Stimulated activated CD4-positive, alpha-beta T cell treated with anti-CD3 and anti-CD28 coated beads, Interleukin-1b, Interleukin-23, amount 100 ng/mL, for 48 hours (primary cell): ENCODE results near the gene NMRK1.

Experiments used
- DNase-seq: peaks from one replicate; pipeline ENCODE4 v3.0.0-alpha.2; 2020

NMRK1 gene

GRCh38 chr9:75054368-75055001, 33.5 kb downstream of the NMRK1 start:
- no peak for DNase-seq

GRCh38 chr9:75053869-75054268, 34.1 kb downstream of the NMRK1 start:
- no peak for DNase-seq

GRCh38 chr9:75051285-75051684, 36.7 kb downstream of the NMRK1 start:
- no peak for DNase-seq

- no peak for DNase-seq
These were observed 40.4 kb downstream of the NMRK1 start for GRCh38 chr9:75047506-75047905.

- no peak for DNase-seq
These were observed 41.1 kb downstream of the NMRK1 start for GRCh38 chr9:75046725-75047345.

DNA sequence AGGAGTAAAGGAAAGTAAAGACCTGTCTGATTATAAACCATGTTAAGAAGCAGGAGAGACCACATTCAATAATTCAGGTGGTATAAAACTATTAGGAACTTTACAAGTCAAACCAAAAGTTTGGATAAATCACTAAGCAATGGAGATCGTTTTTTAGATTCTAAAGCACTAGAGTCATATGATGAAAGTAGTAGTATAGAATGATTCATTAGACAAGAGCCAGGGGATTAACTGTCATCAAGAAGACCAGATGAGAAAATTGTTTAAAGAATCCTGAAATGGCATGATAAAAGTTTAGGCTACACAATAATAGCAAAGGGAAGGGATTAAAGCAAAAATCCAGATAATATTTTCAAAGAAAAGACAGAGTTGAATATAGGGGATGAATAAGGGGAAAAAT, 46.9 kb downstream of the NMRK1 start:
- DNase-seq: no peak

DNA sequence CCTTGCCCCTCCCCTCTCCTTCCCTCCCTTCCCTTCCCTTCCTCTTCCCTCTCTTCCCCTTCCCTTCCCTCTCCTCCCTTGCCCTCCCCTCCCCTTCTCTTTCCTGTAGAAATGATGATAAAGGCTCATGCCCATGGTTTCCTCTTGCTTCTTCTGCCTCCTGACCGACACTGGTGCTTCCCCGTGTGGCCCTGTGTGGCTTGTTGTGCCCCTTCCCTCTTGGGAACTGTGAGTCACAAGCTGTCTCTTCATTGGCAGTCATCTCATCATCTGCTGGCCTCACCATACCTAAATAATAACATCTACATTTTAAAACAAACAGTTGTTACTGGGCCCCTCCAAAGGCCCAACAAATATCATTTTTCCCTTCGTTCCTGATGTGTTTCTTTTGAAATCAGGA, 48.2 kb downstream of the NMRK1 start:
- no peak for DNase-seq

DNA sequence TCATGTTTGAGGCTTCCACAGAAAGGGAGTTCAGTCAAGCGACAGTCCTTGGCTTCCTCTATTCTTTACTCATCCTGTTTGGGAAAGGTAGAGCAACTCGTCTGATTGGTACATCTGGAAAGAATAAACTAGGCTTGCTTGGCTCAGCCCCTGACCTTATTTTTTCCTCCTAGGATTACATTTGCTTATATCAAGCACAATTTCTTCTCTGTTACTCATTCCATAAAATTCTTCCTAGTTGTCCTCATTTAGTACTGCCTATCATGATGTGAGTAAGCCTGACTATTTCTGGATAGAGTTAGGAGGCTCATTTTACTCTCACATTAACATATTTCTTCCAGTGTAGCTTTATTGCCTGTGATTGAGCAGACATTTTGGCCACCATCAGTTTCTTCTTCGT, 48.9 kb downstream of the NMRK1 start:
- DNase-seq: no peak

DNA sequence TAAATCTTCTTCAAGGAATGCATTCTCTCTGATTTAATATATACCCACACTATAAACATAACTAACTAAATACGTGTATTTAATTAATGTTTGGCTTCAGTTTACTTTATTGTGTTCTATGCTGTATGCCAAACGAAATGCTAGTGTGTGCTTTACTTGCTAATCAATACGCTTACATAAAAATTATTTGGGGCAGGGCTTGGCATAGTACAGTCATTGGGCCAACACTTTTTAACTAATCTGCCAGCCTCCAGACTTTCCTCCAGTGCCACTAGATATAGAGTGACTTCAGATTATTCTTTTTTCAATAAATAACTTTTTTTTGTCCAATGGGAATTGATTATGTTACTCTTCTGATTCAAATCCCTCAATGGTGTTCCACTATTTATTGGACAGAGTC, 51.2 kb downstream of the NMRK1 start:
- DNase-seq: no peak

GRCh38 chr9:75033791-75034473, 54.0 kb downstream of the NMRK1 start:
- DNase-seq: no peak

DNA sequence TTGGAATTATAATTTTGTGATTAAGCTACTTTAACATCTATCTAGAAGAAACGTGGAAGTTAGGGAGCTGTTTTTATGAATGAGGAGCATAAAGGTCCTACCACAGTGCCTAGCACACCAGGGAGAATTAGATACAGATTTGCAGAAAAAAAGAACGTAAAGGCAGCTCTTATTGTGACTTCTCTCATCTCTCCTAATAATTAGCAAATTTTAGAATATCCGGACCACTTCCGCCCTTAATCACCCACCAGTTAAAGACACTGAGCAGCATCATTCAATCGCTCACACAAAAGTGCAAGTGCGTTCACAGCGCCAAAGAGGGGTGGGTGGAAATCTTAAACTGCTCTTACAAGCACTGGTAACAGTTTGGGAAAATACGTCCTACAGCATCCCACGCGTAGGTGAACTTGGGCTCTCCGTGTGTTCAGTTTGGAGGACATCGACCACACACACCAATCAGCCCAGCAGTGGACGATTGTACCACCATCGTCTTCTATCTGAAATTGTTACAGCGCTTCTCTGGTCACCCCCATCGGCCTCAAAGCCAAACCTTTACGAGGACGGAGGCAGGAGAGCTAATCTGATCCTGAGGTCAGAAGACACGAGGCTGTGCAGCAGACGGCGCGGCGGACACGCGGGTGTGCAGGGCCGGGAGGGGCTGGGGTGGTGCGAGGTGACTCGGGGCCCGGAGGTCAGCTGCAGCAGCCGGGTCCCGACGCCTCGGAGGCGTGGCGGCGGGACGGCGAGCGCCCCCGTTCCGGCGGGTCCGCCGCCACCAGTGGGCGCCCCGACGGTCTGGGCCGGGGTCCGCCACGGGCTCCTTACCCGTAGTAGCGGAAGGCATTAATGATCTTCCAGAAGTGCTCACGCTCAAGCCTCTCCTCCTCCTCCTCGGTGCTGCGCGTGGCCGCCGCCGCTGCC, 60.5 kb downstream of the NMRK1 start:
- DNase-seq: peak; percentile 42

DNA sequence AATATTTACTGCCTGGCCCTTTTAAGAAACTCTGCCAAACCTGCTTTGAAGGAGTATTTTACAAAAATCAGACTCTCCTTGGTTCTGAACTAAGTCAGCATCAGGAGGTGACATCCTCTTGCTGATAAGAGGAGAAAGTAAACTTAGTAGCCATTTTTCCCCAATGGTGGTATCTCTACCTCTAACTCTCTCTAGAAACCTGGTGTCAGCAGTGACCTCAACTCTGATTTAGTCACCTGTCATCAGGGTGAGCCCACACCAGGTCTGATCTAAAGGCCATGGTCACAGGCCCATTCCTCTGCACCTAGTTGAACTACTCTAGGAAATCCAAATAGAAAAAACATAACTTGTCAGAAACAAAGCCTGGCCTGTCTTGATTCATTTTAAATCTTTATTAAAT, 64.1 kb downstream of the NMRK1 start:
- no peak for DNase-seq

GRCh38 chr9:75019654-75020053, 68.3 kb downstream of the NMRK1 start:
- DNase-seq: no peak

DNA sequence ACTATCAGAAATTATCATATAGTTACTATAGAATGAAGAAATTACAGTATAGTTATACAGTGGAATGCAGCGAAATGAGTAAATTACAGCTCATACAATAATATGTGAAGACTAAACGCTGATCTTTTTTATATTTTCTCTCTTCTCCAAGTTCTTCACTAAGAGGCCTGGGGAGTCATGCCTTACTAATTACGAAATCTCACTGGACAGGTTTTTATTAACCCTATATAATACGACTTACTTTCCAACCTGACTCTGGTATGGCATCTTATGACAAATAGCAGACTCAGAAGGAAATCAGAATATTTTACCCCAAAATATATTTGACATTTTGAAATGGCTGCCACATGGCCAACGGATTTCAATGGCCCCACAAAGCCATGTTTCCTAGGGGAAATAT, 68.9 kb downstream of the NMRK1 start:
- DNase-seq: no peak

DNA sequence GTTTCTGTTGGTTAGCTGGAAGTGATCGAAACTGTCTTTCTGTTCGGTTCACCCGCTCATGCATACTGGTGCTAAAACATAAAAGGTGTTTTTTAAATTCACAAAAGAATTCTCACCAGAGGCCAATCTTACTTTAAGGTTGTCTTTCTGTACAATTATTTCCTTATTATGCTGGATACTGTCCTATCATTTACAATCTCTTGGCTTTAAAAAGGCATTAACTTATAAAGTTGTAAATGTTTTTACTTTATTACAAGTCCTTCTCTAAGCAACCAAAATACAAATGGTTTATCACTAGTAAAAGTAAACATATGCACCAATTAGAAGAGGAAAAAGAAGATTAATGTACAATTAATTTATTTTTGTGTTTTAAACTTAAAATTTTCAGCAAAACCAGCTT, 70.6 kb downstream of the NMRK1 start:
- DNase-seq: no peak

GRCh38 chr9:75013735-75014134, 74.2 kb downstream of the NMRK1 start:
- no peak for DNase-seq
